HepG2 (cell line): ENCODE results near the gene SEH1L. TPM values are rescaled to one million over a fixed set of nuclear protein-coding genes. Genes with fewer than 3 reads are reported as not detected.

ENCODE experiments used
- ATAC-seq: fragments of 200-7000 bp; cut with Tn5 transposase; 3 replicates; pipeline ENCODE4 v1.9.1; 2020; ENCODE audit warnings: mild to moderate bottlenecking, moderate library complexity
- BruUV-seq: library from RNA; stranded (reverse); fragments of 400-500 nt; replicated peaks from 2 replicates; lab custom pipeline; 2021; lab: Mats Ljungman, UMichigan
- CTCF ChIA-PET: fragments of 300-600 bp; formaldehyde crosslinking; extraction: SDS; loops from one replicate; lab custom pipeline; 2021; ENCODE audit warnings: low total read pairs, inconsistent platforms, low intra/inter-chr PET ratio; lab: Yijun Ruan, JAX
- POLR2A ChIA-PET: fragments of 350-600 bp; sonication (Branson Sonifier 250); formaldehyde crosslinking; loops from one replicate; lab custom pipeline; 2020; ENCODE audit warnings: antibody characterized with exemption, inconsistent platforms; lab: Yijun Ruan, JAX
- DNase-seq: peaks from one replicate; pipeline ENCODE4 v3.0.0-alpha.2; 2015; ENCODE audit warnings: low spot score
- FAIRE-seq: peaks from 3 replicates; lab custom pipeline; 2011; peaks lifted over from hg19 to GRCh38; lab: Jason Lieb, UNC
- H2AFZ ChIP-seq: one replicate; pipeline ENCODE4 v1.6.1; 2011; ENCODE audit warnings: low read length, inconsistent platforms
- H3K27ac ChIP-seq: fragments of 300-600 bp; 3 replicates; pipeline ENCODE4 v1.8.0; 2011; ENCODE audit warnings: mixed run types, mild to moderate bottlenecking, mixed read lengths, low read length, inconsistent platforms; ENCODE audit not compliant: insufficient read depth; ENCODE audit errors: extremely low read length
- H3K27me3 ChIP-seq, 2 experiments: fragments of 200-600 bp in 1 of 2; 2 replicates in 1 of 2; 3 replicates in 1 of 2; pipeline versions ENCODE4 v1.6.0 to v1.8.0; 2011; ENCODE audit warnings: low read length in 2 of 2, mild to moderate bottlenecking in 2 of 2, moderate library complexity in 2 of 2, inconsistent platforms in 1 of 2; ENCODE audit not compliant: insufficient read depth in 2 of 2, control insufficient read depth in 1 of 2
- H3K36me3 ChIP-seq, 2 experiments: fragments of 200-600 bp in 1 of 2; replicated peaks in 1 of 2; 2 replicates in 1 of 2; 3 replicates in 1 of 2; pipeline versions ENCODE4 v1.5.1 to v1.8.0; 2011; ENCODE audit warnings: low read length in 2 of 2, inconsistent platforms in 1 of 2; ENCODE audit not compliant: insufficient read depth in 2 of 2, control insufficient read depth in 1 of 2
- H3K4me1 ChIP-seq: 2 replicates; pipeline ENCODE4 v1.5.1; 2012; ENCODE audit warnings: low read length, inconsistent platforms; ENCODE audit not compliant: insufficient read depth
- H3K4me2 ChIP-seq: 2 replicates; pipeline ENCODE4 v1.6.0; 2011; ENCODE audit warnings: low read depth, low read length, inconsistent platforms
- H3K4me3 ChIP-seq, 3 experiments: fragments of 200-600 bp in 1 of 3; sonication (generic), shearing (Covaris generic) in 1 of 3; replicated peaks in 1 of 3; 2 replicates each; pipeline ENCODE4 v1.5.1; 2011 to 2016; ENCODE audit warnings: low read length in 3 of 3, inconsistent platforms in 2 of 3, low read depth in 2 of 3, mild to moderate bottlenecking in 2 of 3, control low read depth in 1 of 3, mixed read lengths in 1 of 3; ENCODE audit not compliant: insufficient read depth in 1 of 3
- H3K79me2 ChIP-seq: one replicate; pipeline ENCODE4 v1.6.1; 2011; ENCODE audit warnings: low read length, inconsistent platforms; ENCODE audit not compliant: insufficient read depth
- H3K9ac ChIP-seq: 2 replicates; pipeline ENCODE4 v1.6.0; 2011; ENCODE audit warnings: mild to moderate bottlenecking, low read depth, low read length, inconsistent platforms; ENCODE audit not compliant: insufficient read depth
- H3K9me3 ChIP-seq: 2 replicates; pipeline ENCODE4 v1.5.1; 2012; ENCODE audit warnings: mild to moderate bottlenecking, low read length
- H4K20me1 ChIP-seq: 2 replicates; pipeline ENCODE4 v1.6.0; 2011; ENCODE audit warnings: inconsistent platforms, mild to moderate bottlenecking, low read length, moderate library complexity; ENCODE audit not compliant: insufficient read depth
- PLRG1 ChIP-seq: fragments of 450-650 bp; conservative IDR thresholded peaks from 2 replicates; pipeline ENCODE4 v1.6.1; 2016
- PRPF4 ChIP-seq: fragments of 200-400 bp; formaldehyde crosslinking; IDR thresholded peaks from 2 replicates; pipeline ENCODE4 v1.6.1; 2016; ENCODE audit warnings: low read length, low read depth; ENCODE audit not compliant: poor library complexity, severe bottlenecking
- RNF2 ChIP-seq: fragments of 450-650 bp; conservative IDR thresholded peaks from 2 replicates; pipeline ENCODE4 v1.6.1; 2016; ENCODE audit warnings: low read depth
- TEAD3 ChIP-seq: optimal IDR thresholded peaks from 2 replicates; pipeline ENCODE3; 2016; ENCODE audit warnings: borderline replicate concordance
- ZBTB38 ChIP-seq: sonication (generic); formaldehyde crosslinking; IDR thresholded peaks from 2 replicates; pipeline ENCODE4 v1.5.1; 2020; ENCODE audit warnings: mild to moderate bottlenecking, missing genetic modification reagents
- ZNF12 ChIP-seq: sonication (generic); formaldehyde crosslinking; IDR thresholded peaks from 2 replicates; pipeline ENCODE4 v1.5.0; 2020; ENCODE audit warnings: missing genetic modification reagents
- ZNF432 ChIP-seq: sonication (generic); formaldehyde crosslinking; IDR thresholded peaks from 2 replicates; pipeline ENCODE4 v1.5.0; 2020; ENCODE audit warnings: missing genetic modification reagents, mild to moderate bottlenecking, borderline replicate concordance
- ZNF567 ChIP-seq: sonication (generic); formaldehyde crosslinking; IDR thresholded peaks from 2 replicates; pipeline ENCODE4 v1.8.1; 2023; ENCODE audit warnings: mild to moderate bottlenecking, missing genetic modification reagents, borderline replicate concordance
- WGBS: methylation state at CpG from one replicate; pipeline ENCODE4 v1.1.6; 2017; ENCODE audit warnings: low lambda C conversion rate; 5-methylcytosine and 5-hydroxymethylcytosine counted together
- in situ Hi-C: cut with HindIII; loops from 2 replicates; pipeline ENCODE4 v1.10.0; 2017; ENCODE audit warnings: low pct_unique_long_range_greater_than_20kb; ENCODE audit not compliant: extremely low pct_ligation_motif_present
- intact Hi-C: fragments of 100-400 bp; cut with micrococcal nuclease; formaldehyde crosslinking; loops from one replicate; pipeline ENCODE4 v1.10.0; 2022; ENCODE audit not compliant: unreplicated experiment
- polyA plus RNA-seq, 8 experiments: library from polyadenylated mRNA; depleted of rRNA in 3 of 8; stranded (reverse) in 7 of 8; unstranded in 1 of 8; fragments of >200 nt; fragmentation: Illumina TruSeq in 4 of 8; extraction: Trizol in 4 of 8; gene quantifications; 2 replicates each; pipeline versions ENCODE4 v1.2.1 to v1.2.3, GENCODE V29; 2011 to 2016; ENCODE audit warnings: low read depth in 4 of 8, missing spikeins in 1 of 8, mixed read lengths in 1 of 8; ENCODE audit not compliant: insufficient read depth in 1 of 8
- total RNA-seq, 5 experiments: library from RNA; depleted of rRNA; stranded (reverse); fragments of >200 nt; fragmentation: Illumina TruSeq; extraction: Trizol; gene quantifications; 2 replicates each; pipeline ENCODE4 v1.2.3, GENCODE V29; 2016; ENCODE audit warnings: low read depth in 1 of 5

SEH1L gene
- total and polyA plus RNA-seq, 2 of the 13 experiments (the other 11 are each of a cell fraction or from before 2014, with no cell fraction given) = 59.6 to 63.5 TPM

DNA sequence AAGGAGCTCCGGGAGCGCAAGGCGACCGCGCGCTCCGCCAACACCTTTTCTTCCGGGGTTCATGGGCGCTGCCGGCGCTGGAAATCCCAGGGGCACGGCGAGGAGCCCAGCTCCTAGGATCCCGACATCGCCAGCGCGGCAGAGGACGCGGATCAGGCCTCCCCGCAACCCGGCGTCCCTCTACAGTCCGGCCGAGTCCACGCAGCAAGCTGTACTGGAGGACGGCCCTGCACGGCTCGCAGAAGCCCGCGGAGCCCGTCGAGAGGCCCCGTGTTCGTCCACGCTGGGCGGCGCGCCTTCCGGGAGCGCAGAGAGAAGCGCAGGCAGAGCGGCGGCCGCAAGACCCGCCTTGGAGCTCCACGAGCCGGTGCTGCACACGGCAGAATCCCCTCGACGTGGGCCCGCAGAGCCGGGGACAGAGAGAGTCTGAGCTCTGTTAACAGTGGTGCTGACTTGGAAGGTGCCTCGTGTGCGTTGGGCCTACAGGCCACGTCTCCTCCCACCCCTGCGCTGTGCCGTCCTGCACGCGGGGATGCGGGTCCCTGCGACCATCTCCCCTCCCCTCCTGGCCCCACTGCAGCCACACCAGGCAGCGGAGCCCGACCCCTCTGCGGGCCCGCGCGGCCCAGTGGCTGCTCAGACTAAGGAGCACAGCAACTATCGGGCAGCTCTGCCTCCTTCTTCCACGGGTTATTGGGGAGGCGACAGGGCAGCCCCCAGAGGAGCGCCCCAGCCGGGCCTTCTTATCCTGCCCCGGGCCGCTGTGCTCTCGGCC, 35.7 kb upstream of the SEH1L start:
- peak; percentile 44; the same call in 1 of the 3 replicates for ATAC-seq
- 92% methylated on average over 27 of the region's 75 CpGs for WGBS

DNA sequence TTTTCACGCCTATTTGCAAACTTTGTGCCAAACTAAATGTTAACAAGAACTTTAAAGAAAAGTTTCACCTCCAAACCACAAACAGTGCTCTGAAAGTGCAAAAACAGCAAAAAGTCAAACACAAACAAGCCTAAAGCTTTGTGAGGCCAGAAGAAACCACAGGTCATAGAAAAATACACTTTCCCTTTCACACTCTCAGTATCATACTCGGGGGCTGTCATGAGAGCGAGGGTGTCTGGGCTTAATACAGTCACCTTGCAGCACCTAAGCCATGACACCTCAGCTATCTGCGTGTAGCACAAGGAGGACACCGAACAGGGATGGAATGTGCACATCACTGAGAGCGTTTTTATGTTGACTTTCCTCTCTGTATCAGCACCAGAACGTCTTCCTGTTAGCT, 26.6 kb upstream of the SEH1L start:
- in situ Hi-C loops (no loop called here), intact Hi-C loops (no loop called here)
- peak; percentile 46; the same call in 2 of the 3 replicates for ATAC-seq
- no peak overlapping the region for H3K27ac ChIP-seq
- ChIA-PET CTCF (no interaction called here), POLR2A (interaction anchor here (1.1 kb wide), 2 partner anchors 38 to 218 kb away, joined by 3 to 4 read pairs; partner anchors contain the start of genes CEP76, PSMG2 and PTPN2)
- H3K27me3 ChIP-seq = no peaks in the 10 kb centered on the region
- no peaks in the 10 kb centered on the region for H3K36me3 ChIP-seq
- peak; percentile 10 for DNase-seq
- H3K79me2 ChIP-seq = no peaks in the 10 kb centered on the region
- H4K20me1 ChIP-seq = no peaks in the 10 kb centered on the region
- 9% methylated on average over 7 of the region's 7 CpGs for WGBS
- H2AFZ ChIP-seq = no peak overlapping the region
- no peak overlapping the region for H3K9ac ChIP-seq
- H3K4me2 ChIP-seq = peak overlapping the region; percentile 26
- no peaks in the 10 kb centered on the region for H3K9me3 ChIP-seq
- no peak for TF ChIP-seq ZNF567 (CRISPR knock-in tag)
- peak; percentile 39 for TF ChIP-seq TEAD3 (CRISPR knock-in tag)
- no peak for TF ChIP-seq PLRG1
- TF ChIP-seq PRPF4 = no peak
- TF ChIP-seq ZNF12 (CRISPR knock-in tag) = no peak
- H3K4me3 ChIP-seq = no peak overlapping the region
- H3K4me1 ChIP-seq = peaks cover 13% of the 10 kb centered on the region
- no peak for FAIRE-seq
- no TSS peak for BruUV-seq

More for the DNA sequence above, 35.7 kb upstream of the SEH1L start:
- peaks cover 9% of the 10 kb centered on the region; the same call in 1 of the 2 replicates for H3K9me3 ChIP-seq
- no peak overlapping the region for H3K27ac ChIP-seq
- no peaks in the 10 kb centered on the region for H3K36me3 ChIP-seq
- no peak overlapping the region for H2AFZ ChIP-seq
- no peaks in the 10 kb centered on the region for H3K79me2 ChIP-seq
- TF ChIP-seq ZBTB38 (CRISPR knock-in tag) = 0 out of 2 replicates have a peak, but pooled peaks have one; percentile 15
- no peak for TF ChIP-seq RNF2
- TF ChIP-seq ZNF432 (CRISPR knock-in tag) = no peak
- peaks cover 8% of the 10 kb centered on the region for H3K4me1 ChIP-seq
- no peak overlapping the region for H3K4me3 ChIP-seq
- no peaks in the 10 kb centered on the region for H4K20me1 ChIP-seq
- ChIA-PET CTCF (no interaction called here), POLR2A (interaction anchor here (0.6 kb wide), 1 partner anchor 29 kb away, joined by 3 read pairs; no protein-coding TSS in a partner anchor)
- BruUV-seq = no TSS peak
- FAIRE-seq = no peak
- intact Hi-C loops = no loop called here
- DNase-seq = no peak
- in situ Hi-C loops = no loop called here
- peaks cover 1 to 11% of the 10 kb centered on the region in 2 experiments; a peak in 2 of 5 replicates for H3K27me3 ChIP-seq
- no peak overlapping the region for H3K4me2 ChIP-seq
- H3K9ac ChIP-seq = no peak overlapping the region
